Measurements from ENCODE around the gene GALNT1. TPM values are rescaled to one million over a fixed set of nuclear protein-coding genes. Genes with fewer than 3 reads are reported as not detected.

The GALNT1 gene
- total RNA-seq, 1 experiment from 2014 or later: 80.1 TPM

DNA sequence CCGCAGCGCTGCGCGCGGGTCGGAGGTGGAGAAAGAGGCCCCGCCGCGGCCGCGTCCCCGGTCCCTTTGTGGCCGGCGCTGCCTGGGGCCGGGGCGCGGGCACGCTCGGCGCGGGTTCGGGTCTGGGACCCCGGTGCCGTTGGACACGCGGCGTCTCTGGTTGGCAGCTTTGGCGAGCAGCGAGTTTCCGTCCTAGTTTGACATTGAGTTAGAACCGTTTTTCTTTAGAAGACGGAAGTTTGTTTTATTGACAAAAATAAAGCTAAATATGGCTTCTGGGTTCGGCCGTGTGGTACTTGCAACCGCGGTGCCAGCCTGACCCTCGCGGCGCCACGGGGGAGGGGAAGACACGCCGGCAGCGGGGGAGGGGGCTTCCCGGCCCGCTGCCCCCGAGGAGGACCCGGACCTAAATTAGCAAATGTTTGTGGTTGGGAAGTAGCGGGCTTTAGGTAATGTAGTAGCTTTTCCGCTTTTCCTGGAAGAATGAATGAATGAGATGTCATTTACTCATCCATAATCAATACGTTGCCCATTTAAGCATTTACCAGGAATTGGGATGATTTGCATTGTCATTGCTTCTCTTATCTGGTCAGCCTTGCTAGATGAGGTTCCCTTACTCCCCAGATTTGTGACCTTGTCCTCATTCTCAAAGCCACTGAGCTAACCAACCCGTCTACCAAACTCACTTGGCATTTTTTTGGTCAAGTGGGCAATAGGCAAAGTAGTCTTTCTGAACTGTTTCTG lies 530 bp downstream of the GALNT1 start:
- TF ChIP-seq ZNF121 (CRISPR knock-in tag; IDR thresholded peaks at IDR 0.05) (no peak), NFATC4 (CRISPR knock-in tag; IDR thresholded peaks at IDR 0.05) (no peak), GTF2I (CRISPR knock-in tag; conservative IDR thresholded peaks at IDR 0.05) (no peak), FOXJ3 (CRISPR knock-in tag; IDR thresholded peaks at IDR 0.05; ENCODE audit: borderline replicate concordance) (no peak), CREB1 (CRISPR knock-in tag; IDR thresholded peaks at IDR 0.05) (no peak), MXD4 (CRISPR knock-in tag; IDR thresholded peaks at IDR 0.05; ENCODE audit: borderline replicate concordance) (no peak), RORB (CRISPR knock-in tag; IDR thresholded peaks at IDR 0.05) (no peak), JAZF1 (CRISPR knock-in tag; IDR thresholded peaks at IDR 0.05) (no peak), CBFB (CRISPR knock-in tag; IDR thresholded peaks at IDR 0.05; ENCODE audit: low read depth) (no peak), ESRRA (CRISPR knock-in tag; IDR thresholded peaks at IDR 0.05; ENCODE audit: borderline replicate concordance) (no peak), CREM (CRISPR knock-in tag; IDR thresholded peaks at IDR 0.05) (no peak)
- TF ChIP-seq, protein P1, sequence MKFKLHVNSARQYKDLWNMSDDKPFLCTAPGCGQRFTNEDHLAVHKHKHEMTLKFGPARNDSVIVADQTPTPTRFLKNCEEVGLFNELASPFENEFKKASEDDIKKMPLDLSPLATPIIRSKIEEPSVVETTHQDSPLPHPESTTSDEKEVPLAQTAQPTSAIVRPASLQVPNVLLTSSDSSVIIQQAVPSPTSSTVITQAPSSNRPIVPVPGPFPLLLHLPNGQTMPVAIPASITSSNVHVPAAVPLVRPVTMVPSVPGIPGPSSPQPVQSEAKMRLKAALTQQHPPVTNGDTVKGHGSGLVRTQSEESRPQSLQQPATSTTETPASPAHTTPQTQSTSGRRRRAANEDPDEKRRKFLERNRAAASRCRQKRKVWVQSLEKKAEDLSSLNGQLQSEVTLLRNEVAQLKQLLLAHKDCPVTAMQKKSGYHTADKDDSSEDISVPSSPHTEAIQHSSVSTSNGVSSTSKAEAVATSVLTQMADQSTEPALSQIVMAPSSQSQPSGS (CRISPR knock-in tag; IDR thresholded peaks at IDR 0.05; ENCODE audit: borderline replicate concordance, low read depth): no peak
- TF ChIP-seq, protein P2, sequence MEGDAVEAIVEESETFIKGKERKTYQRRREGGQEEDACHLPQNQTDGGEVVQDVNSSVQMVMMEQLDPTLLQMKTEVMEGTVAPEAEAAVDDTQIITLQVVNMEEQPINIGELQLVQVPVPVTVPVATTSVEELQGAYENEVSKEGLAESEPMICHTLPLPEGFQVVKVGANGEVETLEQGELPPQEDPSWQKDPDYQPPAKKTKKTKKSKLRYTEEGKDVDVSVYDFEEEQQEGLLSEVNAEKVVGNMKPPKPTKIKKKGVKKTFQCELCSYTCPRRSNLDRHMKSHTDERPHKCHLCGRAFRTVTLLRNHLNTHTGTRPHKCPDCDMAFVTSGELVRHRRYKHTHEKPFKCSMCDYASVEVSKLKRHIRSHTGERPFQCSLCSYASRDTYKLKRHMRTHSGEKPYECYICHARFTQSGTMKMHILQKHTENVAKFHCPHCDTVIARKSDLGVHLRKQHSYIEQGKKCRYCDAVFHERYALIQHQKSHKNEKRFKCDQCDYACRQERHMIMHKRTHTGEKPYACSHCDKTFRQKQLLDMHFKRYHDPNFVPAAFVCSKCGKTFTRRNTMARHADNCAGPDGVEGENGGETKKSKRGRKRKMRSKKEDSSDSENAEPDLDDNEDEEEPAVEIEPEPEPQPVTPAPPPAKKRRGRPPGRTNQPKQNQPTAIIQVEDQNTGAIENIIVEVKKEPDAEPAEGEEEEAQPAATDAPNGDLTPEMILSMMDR (IDR thresholded peaks at IDR 0.05): no peak
- TF ChIP-seq, protein P3, sequence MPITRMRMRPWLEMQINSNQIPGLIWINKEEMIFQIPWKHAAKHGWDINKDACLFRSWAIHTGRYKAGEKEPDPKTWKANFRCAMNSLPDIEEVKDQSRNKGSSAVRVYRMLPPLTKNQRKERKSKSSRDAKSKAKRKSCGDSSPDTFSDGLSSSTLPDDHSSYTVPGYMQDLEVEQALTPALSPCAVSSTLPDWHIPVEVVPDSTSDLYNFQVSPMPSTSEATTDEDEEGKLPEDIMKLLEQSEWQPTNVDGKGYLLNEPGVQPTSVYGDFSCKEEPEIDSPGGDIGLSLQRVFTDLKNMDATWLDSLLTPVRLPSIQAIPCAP (CRISPR knock-in tag; IDR thresholded peaks at IDR 0.05): no peak
- TF ChIP-seq, protein P4, sequence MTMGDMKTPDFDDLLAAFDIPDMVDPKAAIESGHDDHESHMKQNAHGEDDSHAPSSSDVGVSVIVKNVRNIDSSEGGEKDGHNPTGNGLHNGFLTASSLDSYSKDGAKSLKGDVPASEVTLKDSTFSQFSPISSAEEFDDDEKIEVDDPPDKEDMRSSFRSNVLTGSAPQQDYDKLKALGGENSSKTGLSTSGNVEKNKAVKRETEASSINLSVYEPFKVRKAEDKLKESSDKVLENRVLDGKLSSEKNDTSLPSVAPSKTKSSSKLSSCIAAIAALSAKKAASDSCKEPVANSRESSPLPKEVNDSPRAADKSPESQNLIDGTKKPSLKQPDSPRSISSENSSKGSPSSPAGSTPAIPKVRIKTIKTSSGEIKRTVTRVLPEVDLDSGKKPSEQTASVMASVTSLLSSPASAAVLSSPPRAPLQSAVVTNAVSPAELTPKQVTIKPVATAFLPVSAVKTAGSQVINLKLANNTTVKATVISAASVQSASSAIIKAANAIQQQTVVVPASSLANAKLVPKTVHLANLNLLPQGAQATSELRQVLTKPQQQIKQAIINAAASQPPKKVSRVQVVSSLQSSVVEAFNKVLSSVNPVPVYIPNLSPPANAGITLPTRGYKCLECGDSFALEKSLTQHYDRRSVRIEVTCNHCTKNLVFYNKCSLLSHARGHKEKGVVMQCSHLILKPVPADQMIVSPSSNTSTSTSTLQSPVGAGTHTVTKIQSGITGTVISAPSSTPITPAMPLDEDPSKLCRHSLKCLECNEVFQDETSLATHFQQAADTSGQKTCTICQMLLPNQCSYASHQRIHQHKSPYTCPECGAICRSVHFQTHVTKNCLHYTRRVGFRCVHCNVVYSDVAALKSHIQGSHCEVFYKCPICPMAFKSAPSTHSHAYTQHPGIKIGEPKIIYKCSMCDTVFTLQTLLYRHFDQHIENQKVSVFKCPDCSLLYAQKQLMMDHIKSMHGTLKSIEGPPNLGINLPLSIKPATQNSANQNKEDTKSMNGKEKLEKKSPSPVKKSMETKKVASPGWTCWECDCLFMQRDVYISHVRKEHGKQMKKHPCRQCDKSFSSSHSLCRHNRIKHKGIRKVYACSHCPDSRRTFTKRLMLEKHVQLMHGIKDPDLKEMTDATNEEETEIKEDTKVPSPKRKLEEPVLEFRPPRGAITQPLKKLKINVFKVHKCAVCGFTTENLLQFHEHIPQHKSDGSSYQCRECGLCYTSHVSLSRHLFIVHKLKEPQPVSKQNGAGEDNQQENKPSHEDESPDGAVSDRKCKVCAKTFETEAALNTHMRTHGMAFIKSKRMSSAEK (CRISPR knock-in tag; IDR thresholded peaks at IDR 0.05; ENCODE audit: borderline replicate concordance): no peak
- TF ChIP-seq, protein P5, sequence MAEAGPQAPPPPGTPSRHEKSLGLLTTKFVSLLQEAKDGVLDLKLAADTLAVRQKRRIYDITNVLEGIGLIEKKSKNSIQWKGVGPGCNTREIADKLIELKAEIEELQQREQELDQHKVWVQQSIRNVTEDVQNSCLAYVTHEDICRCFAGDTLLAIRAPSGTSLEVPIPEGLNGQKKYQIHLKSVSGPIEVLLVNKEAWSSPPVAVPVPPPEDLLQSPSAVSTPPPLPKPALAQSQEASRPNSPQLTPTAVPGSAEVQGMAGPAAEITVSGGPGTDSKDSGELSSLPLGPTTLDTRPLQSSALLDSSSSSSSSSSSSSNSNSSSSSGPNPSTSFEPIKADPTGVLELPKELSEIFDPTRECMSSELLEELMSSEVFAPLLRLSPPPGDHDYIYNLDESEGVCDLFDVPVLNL (CRISPR knock-in tag; IDR thresholded peaks at IDR 0.05; ENCODE audit: borderline replicate concordance, low read depth): no peak
- Mint-ChIP-seq H3K9me3 (peaks cover 22% of the 10 kb centered on the region), H3K27me3 (ENCODE audit: low read depth) (peaks cover 14% of the 10 kb centered on the region), H3K4me3 (peak overlapping the region; percentile 77), H3K27ac (peak overlapping the region; percentile 64; the same call in 1 of the 2 replicates), H3K36me3 (peaks cover 26% of the 10 kb centered on the region), H3K4me1 (peaks cover 14% of the 10 kb centered on the region)
- peak; percentile 11 for ATAC-seq
- ChIA-PET CTCF (interaction anchor here (1.2 kb wide), 1 partner anchor 196 kb away, joined by 4 read pairs; no protein-coding TSS in a partner anchor), POLR2A (no interaction called here)
- DNase-seq (ENCODE audit: low spot score): peak; percentile 22

All from WTC11 (cell line).